GM18505 (cell line): ENCODE data around the gene GFOD2.
A peak's percentile ranks its signal among the peaks of the same experiment; 100 is the strongest.

Experiments used
- ATAC-seq: cut with Tn5 transposase; IDR thresholded peaks from one replicate; pipeline ENCODE4 v1.9.1; 2021; ENCODE audit not compliant: unreplicated experiment
- POLR2A ChIP-seq: IDR thresholded peaks from 4 replicates; pipeline ENCODE4 v1.6.1; 2011; ENCODE audit warnings: borderline replicate concordance; ENCODE audit not compliant: insufficient read depth, insufficient read length; ENCODE audit errors: extremely low read depth

The GFOD2 gene

GRCh38 chr16:67677712-67678111, 41.4 kb downstream of the GFOD2 start:
- ATAC-seq: no peak
- TF ChIP-seq POLR2A: no peak

GRCh38 chr16:67676939-67677338, 42.2 kb downstream of the GFOD2 start:
- no peak for ATAC-seq
- TF ChIP-seq POLR2A: no peak

- ATAC-seq: no peak
- TF ChIP-seq POLR2A: no peak
Observed at GRCh38 chr16:67676516-67676915, 42.6 kb downstream of the GFOD2 start.

GRCh38 chr16:67675999-67676398, 43.1 kb downstream of the GFOD2 start:
- TF ChIP-seq POLR2A: no peak
- ATAC-seq: no peak

- no peak for TF ChIP-seq POLR2A
Observed at GRCh38 chr16:67675579-67675935, 43.6 kb downstream of the GFOD2 start.

GRCh38 chr16:67674851-67675578, 44.1 kb downstream of the GFOD2 start:
- no peak for TF ChIP-seq POLR2A
- no peak for ATAC-seq

More at GRCh38 chr16:67675579-67675935, 43.6 kb downstream of the GFOD2 start:
- ATAC-seq: no peak

GRCh38 chr16:67673712-67674580, 45.2 kb downstream of the GFOD2 start:
- TF ChIP-seq POLR2A: no peak
- ATAC-seq: no peak

- ATAC-seq: no peak
- TF ChIP-seq POLR2A: no peak
Observed at GRCh38 chr16:67672739-67673662, 46.1 kb downstream of the GFOD2 start.

- no peak for TF ChIP-seq POLR2A
- ATAC-seq: no peak
Observed at GRCh38 chr16:67672306-67672705, 46.8 kb downstream of the GFOD2 start.

- no peak for ATAC-seq
- no peak for TF ChIP-seq POLR2A
Observed at GRCh38 chr16:67669499-67670101, 49.5 kb downstream of the GFOD2 start.

- no peak for ATAC-seq
- TF ChIP-seq POLR2A: no peak
Observed at GRCh38 chr16:67668495-67669157, 50.5 kb downstream of the GFOD2 start.

GRCh38 chr16:67667817-67668494, 51.2 kb downstream of the GFOD2 start:
- ATAC-seq: peak; percentile 63
- TF ChIP-seq POLR2A: peak; percentile 42
